Right lobe of liver (tissue), 4 donors: ENCODE data around the gene MRGPRD.

Experiments used
- CTCF ChIP-seq, 4 donors: fragments of 200-600 bp in 3 of 4; fragments of 450-650 bp in 1 of 4; IDR thresholded peaks; one replicate each; pipeline versions ENCODE4 v1.5.1 to v1.8.0; 2016 to 2022; ENCODE audit warnings: antibody characterized with exemption in 4 of 4, mild to moderate bottlenecking in 2 of 4
- POLR2A ChIP-seq: fragments of 450-650 bp; IDR thresholded peaks from one replicate; pipeline ENCODE4 v1.6.1; 2017; ENCODE audit warnings: antibody characterized with exemption, mild to moderate bottlenecking
- donor health status: DM: no; HTN: no; CAD: no.
- donor health status: DM: no; HTN: no; CAD: no.
- donor health status: DM: no; HTN: yes; CAD: no.

- TF ChIP-seq CTCF (IDR thresholded peaks at IDR 0.05) = no peak
- no peak for TF ChIP-seq POLR2A
These were observed 41.8 kb downstream of the MRGPRD start for GRCh38 chr11:68938816-68939582.
